ENCODE data around the gene RSRC2. TPM values are rescaled to one million over a fixed set of nuclear protein-coding genes. Genes with fewer than 3 reads are reported as not detected.
"Not testable (repeated sequence)": the region's sequence is repeated elsewhere in the genome, so short reads cannot be mapped to it uniquely, and the experiment has no call there.

Gene RSRC2
- total RNA-seq, 2 experiments from 2014 or later: 89.0 to 93.0 TPM

DNA sequence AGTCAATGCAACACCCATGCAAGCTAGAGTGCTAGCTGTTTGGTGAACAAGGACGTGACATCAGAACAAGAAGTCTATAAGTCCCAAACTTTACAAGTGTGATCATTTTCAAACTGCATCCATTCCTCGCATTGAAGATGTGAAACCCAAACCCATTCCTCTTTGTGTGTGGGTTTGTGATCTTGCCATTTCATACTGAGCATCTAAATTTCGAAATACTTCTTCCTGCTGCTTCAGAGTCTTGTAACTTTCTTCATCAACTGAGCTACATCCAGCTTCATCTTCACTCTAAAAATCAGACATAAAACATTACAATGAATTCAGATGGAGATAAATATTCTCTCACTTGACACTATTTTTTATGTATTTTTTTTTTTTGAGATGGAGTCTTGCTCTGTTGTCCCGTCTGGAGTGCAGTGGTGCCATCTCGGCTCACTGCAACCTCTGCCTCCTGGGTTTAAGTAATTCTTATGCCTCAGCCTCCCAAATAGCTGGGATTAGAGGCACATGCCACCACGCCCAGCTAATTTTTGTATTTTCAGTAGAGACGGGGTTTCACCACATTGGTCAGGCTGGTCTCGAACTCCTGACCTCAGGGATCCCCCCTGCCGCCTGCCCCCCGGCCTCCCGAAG is 21.2 kb downstream of the RSRC2 start:
- no peak overlapping the region for H3K27ac Mint-ChIP-seq
- no peaks in the 10 kb centered on the region for H3K27me3 Mint-ChIP-seq
- DNase-seq: no peak
- H3K4me1 Mint-ChIP-seq: peaks cover 16% of the 10 kb centered on the region
- no peaks in the 10 kb centered on the region for H3K9me3 Mint-ChIP-seq
- H3K36me3 Mint-ChIP-seq: peaks cover 46% of the 10 kb centered on the region
- no peak overlapping the region for H3K4me3 Mint-ChIP-seq

DNA sequence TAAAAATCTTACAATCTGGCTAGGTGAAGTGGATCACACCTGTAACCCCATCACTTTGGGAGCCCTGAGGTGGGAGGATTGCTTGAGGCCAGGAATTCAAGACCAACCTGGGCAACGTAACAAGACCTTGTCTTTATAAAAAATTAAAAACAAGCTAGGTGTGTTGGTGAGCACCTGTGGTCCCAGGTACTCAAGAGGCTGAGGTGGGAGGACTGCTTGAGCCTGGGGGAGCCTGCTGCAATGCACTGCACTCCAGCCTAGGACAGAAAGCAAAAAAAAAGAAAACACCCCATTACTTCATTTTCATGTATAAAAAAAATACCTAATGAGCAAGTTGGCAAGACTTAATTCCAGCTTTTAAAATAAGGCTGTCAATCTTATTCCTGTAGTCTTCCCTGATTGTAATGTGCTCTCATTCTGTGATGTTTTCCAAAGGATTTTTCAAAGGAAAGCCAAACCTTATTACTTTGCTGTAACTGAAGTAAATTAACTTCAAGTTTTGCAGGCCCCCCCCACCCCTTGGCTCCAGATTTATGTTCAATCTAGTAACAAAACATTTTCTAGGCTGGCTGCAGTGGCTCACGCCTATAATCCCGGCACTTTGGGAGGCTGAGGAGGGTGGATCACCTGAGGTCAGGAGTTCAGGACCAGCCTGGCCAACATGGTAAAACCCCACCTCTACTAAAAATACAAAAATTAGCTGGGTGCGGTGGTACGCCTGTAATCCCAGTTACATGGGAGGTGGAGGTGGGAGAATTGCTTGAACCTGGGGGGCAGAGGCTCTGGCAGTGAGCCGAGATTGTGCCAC is 22.7 kb downstream of the RSRC2 start:
- Mint-ChIP-seq H3K4me3 (no peak overlapping the region), H3K27me3 (no peaks in the 10 kb centered on the region), H3K36me3 (peaks cover 47% of the 10 kb centered on the region), H3K27ac (peak overlapping the region; percentile 29), H3K4me1 (peaks cover 16% of the 10 kb centered on the region), H3K9me3 (no peaks in the 10 kb centered on the region)
- DNase-seq: no peak

DNA sequence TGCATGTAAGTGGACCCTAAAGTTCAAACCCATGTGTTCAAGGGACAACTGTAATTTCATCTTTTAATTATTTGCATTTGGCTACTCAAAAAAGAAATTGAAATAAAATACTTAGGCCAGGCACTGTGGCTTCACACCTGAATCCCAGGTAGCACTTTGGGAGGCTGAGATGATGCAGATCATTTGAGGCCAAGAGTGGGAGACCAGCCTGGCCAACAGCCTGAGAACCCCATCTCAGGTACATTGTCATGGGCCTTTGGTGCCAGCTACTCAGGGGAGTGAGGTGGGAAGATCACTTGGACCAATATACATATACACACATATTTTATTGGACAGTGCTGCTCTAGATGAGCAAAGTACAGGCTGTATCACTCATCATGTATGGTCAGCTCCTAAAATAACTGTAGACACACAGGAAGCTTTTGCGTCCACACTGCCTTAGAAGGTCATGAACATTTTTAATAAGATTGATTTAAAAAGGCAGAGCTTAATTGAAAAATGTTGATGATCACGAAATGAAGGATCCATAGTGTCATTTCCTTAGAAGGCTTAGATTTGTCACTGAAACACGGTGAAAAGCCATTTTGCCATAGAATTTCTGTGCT is 23.5 kb downstream of the RSRC2 start:
- Mint-ChIP-seq H3K27ac (peak overlapping the region; percentile 54), H3K9me3 (no peaks in the 10 kb centered on the region), H3K4me1 (peaks cover 22% of the 10 kb centered on the region), H3K27me3 (no peaks in the 10 kb centered on the region), H3K4me3 (no peak overlapping the region), H3K36me3 (peaks cover 51% of the 10 kb centered on the region)
- no peak for DNase-seq

DNA sequence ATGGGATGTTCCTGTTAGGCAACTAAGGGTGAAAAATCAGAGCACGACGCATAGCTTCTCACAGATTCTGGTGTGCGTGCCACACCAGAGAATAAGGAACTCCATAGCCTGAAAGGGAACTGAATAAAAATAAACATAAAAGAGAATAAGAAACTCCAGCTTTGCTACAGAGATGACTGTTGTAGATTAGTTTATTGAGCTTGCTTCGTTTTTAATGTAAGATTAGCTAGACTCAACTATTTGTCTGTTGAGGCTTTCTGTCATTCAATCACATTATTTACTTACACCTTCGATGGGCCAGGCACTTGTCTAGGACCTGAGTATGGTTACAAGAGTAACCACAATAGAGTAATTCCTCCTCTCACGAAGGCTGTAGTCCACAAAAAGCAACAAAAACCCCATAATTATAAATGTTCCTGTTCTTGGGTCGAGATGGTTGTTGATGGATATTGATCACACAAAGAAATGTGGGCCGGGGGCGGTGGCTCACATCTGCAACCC is 25.2 kb downstream of the RSRC2 start:
- H3K4me3 Mint-ChIP-seq: peak overlapping the region; percentile 91
- H3K9me3 Mint-ChIP-seq: no peaks in the 10 kb centered on the region
- H3K36me3 Mint-ChIP-seq: peaks cover 52% of the 10 kb centered on the region
- no peak for DNase-seq
- peaks cover 29% of the 10 kb centered on the region for H3K4me1 Mint-ChIP-seq
- no peaks in the 10 kb centered on the region for H3K27me3 Mint-ChIP-seq
- peak overlapping the region; percentile 99 for H3K27ac Mint-ChIP-seq

DNA sequence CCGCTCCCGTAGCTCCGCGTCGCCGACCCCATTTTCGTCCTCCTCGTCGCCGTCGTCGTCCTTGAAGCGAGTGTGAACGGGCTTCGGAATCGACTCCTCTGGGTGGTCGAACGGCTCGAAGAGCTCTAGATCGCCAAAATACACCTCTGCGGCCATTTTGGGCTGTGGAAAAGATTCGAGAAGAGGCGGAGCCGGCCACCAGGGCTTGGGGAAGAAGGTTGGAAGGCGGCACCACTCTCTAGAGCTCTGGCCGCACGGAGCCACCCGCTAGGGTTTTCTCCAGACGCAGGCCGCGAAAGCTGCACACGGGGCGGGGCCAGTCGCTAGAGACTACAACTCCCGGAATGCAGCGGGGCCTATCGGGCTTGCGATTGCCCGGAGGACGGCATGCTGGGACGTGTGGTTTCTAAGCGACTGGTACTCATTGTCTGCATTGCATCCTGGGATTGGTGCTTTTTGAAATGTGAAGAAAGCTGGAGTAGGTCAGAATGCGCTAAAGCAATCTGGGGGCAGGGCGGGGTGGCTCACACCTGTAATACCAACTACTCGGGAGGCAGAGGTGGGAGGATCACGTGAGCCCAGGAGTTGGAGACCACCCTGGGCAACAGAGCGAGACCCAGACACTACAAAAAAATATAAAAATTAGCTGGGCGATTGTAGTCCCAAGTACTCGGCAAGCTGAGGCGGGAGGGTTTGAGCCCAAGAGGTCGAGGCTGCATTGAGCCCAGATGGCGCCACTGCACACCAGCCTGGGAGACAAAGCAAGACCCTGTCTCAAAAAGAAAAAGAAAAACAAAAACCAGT is 25.8 kb downstream of the RSRC2 start, which contains the start of gene ZCCHC8:
ZCCHC8 (minus strand) TSS at position 248 of the 804 bp plus-strand sequence; CDS start at position 156, 92 bp downstream.
- peaks cover 46% of the 10 kb centered on the region for H3K36me3 Mint-ChIP-seq
- peak within 1 kb of the TSS; percentile 99 for H3K27ac Mint-ChIP-seq
- peak within 1 kb of the TSS; percentile 91 for H3K4me3 Mint-ChIP-seq
- no peaks in the 10 kb centered on the region for H3K9me3 Mint-ChIP-seq
- peak; percentile 97 for DNase-seq
- H3K27me3 Mint-ChIP-seq: no peaks in the 10 kb centered on the region
- peaks cover 30% of the 10 kb centered on the region for H3K4me1 Mint-ChIP-seq

DNA sequence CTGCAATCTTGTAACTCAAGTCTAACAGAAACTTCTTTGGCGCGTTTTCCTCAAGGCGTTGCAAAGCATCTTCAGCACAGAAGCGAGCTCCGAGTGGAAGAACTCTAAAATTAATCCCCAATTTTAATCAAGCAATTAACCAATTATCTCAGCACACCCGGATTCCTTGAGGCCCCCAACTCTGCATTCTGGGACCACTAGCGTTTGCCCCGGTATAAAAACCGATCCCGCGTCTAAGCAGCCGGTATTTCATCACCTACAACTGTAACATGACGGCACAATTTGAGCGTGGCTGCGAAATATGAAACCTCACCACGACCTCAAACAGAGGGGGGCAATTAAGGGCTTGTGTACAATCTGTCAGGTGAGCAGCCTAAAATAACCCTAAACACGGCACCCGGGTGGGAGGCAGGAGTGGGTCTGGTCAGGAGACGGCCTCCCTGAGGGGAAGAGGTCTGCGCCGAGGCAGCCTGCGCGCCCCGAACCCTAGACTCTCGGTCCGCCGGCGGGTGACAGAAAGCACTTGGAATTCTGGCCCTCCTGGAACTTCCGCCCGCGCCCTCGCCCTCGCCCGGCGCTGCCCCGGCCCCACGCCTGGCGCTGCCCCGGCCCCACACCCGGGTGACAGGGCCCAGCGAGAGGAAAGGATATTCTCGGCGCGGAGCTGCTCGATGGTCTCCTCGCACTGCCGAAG is 26.6 kb downstream of the RSRC2 start:
- H3K27ac Mint-ChIP-seq: peak overlapping the region; percentile 99
- no peaks in the 10 kb centered on the region for H3K9me3 Mint-ChIP-seq
- H3K27me3 Mint-ChIP-seq: no peaks in the 10 kb centered on the region
- DNase-seq: peak; percentile 47
- H3K4me1 Mint-ChIP-seq: peaks cover 30% of the 10 kb centered on the region
- peaks cover 50% of the 10 kb centered on the region for H3K36me3 Mint-ChIP-seq
- H3K4me3 Mint-ChIP-seq: peak overlapping the region; percentile 91

DNA sequence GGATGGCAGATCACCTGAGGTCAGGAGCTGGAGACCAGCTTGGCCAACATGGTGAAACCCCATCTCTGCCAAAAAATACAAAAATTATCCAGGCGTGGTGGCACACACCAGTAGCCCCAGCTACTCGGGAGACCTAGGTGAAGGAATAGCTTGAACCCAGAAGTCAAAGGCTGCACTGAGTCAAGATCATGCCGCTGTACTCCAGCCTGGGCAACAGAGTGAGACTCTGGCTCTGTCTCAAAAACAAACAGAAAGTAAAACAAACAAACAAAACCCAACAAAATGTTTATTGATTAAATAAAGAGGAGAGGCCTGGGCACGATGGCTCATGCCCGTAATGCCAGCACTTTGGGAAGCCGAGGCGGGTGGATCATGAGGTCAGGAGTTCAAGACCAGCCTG is 31.5 kb downstream of the RSRC2 start:
- Mint-ChIP-seq H3K4me3 (no peak overlapping the region), H3K4me1 (peaks cover 18% of the 10 kb centered on the region), H3K36me3 (peaks cover 38% of the 10 kb centered on the region), H3K9me3 (no peaks in the 10 kb centered on the region), H3K27ac (no peak overlapping the region), H3K27me3 (no peaks in the 10 kb centered on the region)
- DNase-seq: no peak

DNA sequence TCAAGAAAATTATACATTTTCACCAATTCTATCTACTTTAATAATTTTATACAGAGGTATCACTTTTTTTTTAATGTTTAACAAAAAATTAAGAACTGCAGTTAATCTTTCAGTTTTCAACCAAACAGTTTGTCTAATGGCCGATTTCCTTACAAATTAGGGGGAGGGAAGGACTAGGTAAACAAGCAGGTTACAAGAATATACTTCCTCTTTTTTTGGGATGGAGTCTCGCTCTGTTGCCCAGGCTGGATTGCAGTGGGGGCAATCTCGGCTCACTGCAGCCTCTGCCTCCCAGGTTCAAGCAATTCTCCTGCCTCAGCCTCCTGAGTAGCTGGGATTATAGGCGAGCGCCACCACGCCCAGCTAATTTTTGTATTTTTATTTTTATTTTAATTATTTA is 33.5 kb downstream of the RSRC2 start:
- Mint-ChIP-seq H3K4me1 (peaks cover 11% of the 10 kb centered on the region), H3K36me3 (peaks cover 29% of the 10 kb centered on the region)
- not testable (repeated sequence) for H3K27me3 Mint-ChIP-seq, H3K4me3 Mint-ChIP-seq, H3K9me3 Mint-ChIP-seq, H3K27ac Mint-ChIP-seq, DNase-seq

DNA sequence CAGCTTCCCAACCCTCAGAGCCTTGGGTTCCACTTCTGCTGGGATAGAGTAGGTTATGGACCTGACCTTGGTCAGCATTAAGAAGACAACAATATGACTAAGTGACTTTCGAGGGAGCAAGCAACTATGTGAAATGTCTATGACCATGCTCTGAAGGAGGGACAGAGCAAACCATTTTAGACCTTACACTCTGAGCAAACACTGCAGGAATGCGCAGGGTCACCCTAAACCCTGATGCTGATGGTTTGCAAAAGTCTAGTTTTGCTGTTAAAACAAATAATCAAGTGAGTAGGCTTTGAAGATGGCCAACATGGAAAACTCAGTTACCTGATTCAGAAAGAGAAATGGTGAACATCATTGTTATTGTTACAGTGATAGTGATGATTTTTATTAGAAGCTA is 34.7 kb downstream of the RSRC2 start:
- Mint-ChIP-seq H3K36me3 (peaks cover 26% of the 10 kb centered on the region), H3K27ac (no peak overlapping the region)

DNA sequence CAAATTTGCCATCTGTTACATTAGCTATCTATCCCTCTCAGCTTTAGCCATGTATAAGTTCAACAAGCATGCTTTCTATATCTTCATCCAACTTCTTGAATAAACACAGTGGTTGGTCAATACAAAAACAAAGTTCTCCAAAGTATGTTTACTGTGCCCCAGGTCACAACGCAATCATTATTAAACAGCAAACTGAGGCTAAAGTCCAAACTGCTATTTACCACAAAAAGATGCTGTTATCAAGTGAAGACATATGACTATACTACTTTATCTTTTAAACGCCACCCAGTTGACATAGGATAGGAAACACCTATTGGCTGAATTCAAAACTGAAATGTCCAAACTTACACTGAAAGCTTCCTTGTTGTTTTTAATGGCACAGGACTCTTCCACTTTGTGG is 37.7 kb downstream of the RSRC2 start:
- no peaks in the 10 kb centered on the region for H3K9me3 Mint-ChIP-seq
- H3K36me3 Mint-ChIP-seq: peaks cover 28% of the 10 kb centered on the region
- H3K4me3 Mint-ChIP-seq: no peak overlapping the region
- no peak for DNase-seq
- H3K27me3 Mint-ChIP-seq: no peaks in the 10 kb centered on the region
- H3K4me1 Mint-ChIP-seq: peaks cover 2% of the 10 kb centered on the region
- no peak overlapping the region for H3K27ac Mint-ChIP-seq

More for the DNA sequence above, 34.7 kb downstream of the RSRC2 start:
- peaks cover 7% of the 10 kb centered on the region for H3K4me1 Mint-ChIP-seq
- no peak overlapping the region for H3K4me3 Mint-ChIP-seq
- H3K9me3 Mint-ChIP-seq: no peaks in the 10 kb centered on the region
- DNase-seq: no peak
- no peaks in the 10 kb centered on the region for H3K27me3 Mint-ChIP-seq

DNA sequence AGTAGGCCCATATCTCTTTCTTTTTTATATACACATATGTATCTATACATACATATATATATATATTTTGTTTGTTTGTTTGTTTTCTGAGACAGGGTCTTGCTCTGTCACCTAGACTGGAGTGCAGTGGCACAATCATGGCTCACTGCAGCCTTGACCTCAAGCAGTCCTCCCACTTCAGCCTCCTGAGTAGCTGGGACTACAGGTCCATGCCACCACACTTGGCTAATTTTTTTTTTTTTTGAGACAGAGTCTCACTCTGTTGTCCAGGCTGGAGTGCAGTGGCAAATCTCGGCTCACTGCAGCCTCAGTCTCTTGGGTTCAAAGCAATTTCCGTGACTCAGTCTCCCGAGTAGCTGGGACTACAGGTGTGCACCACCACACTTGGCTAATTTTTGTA is 38.9 kb downstream of the RSRC2 start:
- Mint-ChIP-seq H3K4me1 (peaks cover 11% of the 10 kb centered on the region), H3K36me3 (peaks cover 28% of the 10 kb centered on the region)
- not testable (repeated sequence) for H3K4me3 Mint-ChIP-seq, H3K27me3 Mint-ChIP-seq, DNase-seq, H3K9me3 Mint-ChIP-seq, H3K27ac Mint-ChIP-seq

DNA sequence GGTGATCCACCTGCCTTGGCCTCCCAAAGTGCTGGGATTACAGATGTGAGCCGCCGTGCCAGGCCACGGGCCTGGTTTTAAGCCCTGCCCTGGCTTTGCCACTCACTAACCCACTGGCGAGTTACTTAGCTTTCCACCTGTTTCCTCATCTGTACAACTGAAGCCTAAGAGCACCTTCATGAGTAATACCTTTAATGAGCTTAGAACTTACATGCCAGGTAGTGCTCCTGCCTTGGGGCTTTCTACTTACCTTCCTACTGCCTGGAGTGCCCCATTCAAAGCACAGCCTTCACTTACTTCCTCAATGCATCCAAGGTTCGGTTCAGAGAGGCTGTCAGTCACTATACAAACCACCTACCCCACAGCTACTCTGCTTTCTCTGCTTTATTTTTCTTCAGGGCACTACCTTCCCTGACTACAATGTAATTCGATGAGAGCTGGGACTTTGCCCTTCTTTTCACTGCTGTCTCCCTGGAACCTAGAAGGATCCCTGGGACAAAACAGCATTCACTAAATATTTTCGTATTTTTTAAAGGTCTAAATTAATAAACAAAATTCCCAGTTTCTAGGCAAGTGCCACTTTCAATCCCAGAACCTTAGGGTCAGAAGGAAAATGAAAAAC is 39.8 kb downstream of the RSRC2 start:
- Mint-ChIP-seq H3K36me3 (peaks cover 26% of the 10 kb centered on the region), H3K4me3 (no peak overlapping the region), H3K4me1 (peaks cover 10% of the 10 kb centered on the region), H3K27me3 (no peaks in the 10 kb centered on the region), H3K9me3 (no peaks in the 10 kb centered on the region), H3K27ac (no peak overlapping the region)
- no peak for DNase-seq

DNA sequence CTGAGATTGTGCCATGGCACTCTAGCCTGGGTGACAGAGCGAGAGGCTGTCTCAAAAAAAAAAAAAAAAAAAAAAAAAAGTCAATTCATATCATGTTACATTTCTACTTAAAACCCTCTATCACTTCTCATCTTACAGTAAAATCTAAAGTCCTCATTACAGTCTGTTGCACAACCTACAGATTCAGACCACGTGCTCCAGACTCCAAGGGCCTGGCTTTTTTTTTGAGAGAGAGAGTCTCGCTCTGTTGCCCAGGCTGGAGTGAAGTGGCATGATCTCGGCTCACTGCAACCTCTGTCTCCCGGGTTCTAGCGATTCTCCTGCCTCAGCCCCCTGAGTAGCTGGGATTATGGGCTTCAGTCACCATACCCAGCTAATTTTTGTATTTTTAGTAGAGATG is 40.4 kb downstream of the RSRC2 start:
- DNase-seq, H3K9me3 Mint-ChIP-seq, H3K27me3 Mint-ChIP-seq, H3K27ac Mint-ChIP-seq, H3K4me3 Mint-ChIP-seq: not testable (repeated sequence)
- peaks cover 10% of the 10 kb centered on the region for H3K4me1 Mint-ChIP-seq
- peaks cover 23% of the 10 kb centered on the region for H3K36me3 Mint-ChIP-seq

DNA sequence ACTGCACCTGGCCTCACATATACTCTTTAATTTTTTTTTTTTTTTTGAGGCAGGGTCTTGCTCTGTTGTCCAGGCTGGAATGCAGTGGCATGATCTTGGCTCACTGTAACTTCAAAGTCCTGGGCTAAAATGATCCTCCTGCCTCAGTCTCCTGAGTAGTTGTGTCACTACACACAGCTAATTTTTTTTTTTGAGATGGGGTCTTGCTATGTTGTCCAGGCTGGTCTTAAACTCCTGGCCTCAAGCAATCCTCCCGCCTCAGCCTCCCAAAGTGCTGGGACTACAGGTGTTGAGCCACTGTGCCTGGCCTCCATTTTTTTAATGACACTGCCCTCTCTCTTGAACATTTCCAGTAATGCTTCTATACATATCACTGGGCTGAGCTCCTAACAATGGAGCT is 42.4 kb downstream of the RSRC2 start:
- H3K27me3 Mint-ChIP-seq, DNase-seq, H3K4me3 Mint-ChIP-seq, H3K27ac Mint-ChIP-seq, H3K9me3 Mint-ChIP-seq: not testable (repeated sequence)
- peaks cover 10% of the 10 kb centered on the region for H3K4me1 Mint-ChIP-seq
- peaks cover 23% of the 10 kb centered on the region for H3K36me3 Mint-ChIP-seq
